HEK293 (cell line): ENCODE results near the gene SUSD3.

ENCODE experiments used
- CTCF ChIA-PET: fragments of 350-600 bp; formaldehyde crosslinking; extraction: SDS; loops from one replicate; lab custom pipeline; 2021; ENCODE audit warnings: antibody characterized with exemption; lab: Yijun Ruan, JAX
- POLR2A ChIA-PET: fragments of 300-600 bp; formaldehyde crosslinking; extraction: SDS; loops from one replicate; lab custom pipeline; 2020; ENCODE audit warnings: antibody characterized with exemption, inconsistent platforms; lab: Yijun Ruan, JAX
- H3K27ac ChIP-seq: fragments of 200-500 bp; sonication (Bioruptor generic); 2 replicates; pipeline ENCODE4 v1.5.1; 2014; ENCODE audit warnings: low read depth, low read length, control low read depth, inconsistent platforms; ENCODE audit errors: extremely low read depth
- H3K36me3 ChIP-seq, 2 experiments: fragments of 200-500 bp in 1 of 2; sonication (Bioruptor generic) in 1 of 2; 1 replicate in 1 of 2; 2 replicates in 1 of 2; pipeline ENCODE4 v1.5.1; 2014 to 2017; ENCODE audit warnings: inconsistent platforms in 2 of 2, low read length in 2 of 2; ENCODE audit not compliant: control insufficient read depth in 2 of 2, insufficient read depth in 1 of 2
- H3K4me1 ChIP-seq: fragments of 200-500 bp; sonication (Bioruptor generic); 2 replicates; pipeline ENCODE4 v1.5.1; 2014; ENCODE audit warnings: mild to moderate bottlenecking, low read length, inconsistent platforms; ENCODE audit not compliant: control insufficient read depth, insufficient read depth
- H3K4me3 ChIP-seq: 2 replicates; pipeline ENCODE4 v1.5.1; 2011; ENCODE audit warnings: low read depth, mild to moderate bottlenecking, control low read depth, low read length, moderate library complexity
- H3K9me3 ChIP-seq: fragments of 200-500 bp; sonication (Bioruptor generic); 2 replicates; pipeline ENCODE4 v1.5.1; 2014; ENCODE audit warnings: low read depth, low read length, inconsistent platforms; ENCODE audit not compliant: control insufficient read depth, insufficient read depth
- GLI2 ChIP-seq: fragments of 450-650 bp; formaldehyde crosslinking; IDR thresholded peaks from 2 replicates; pipeline ENCODE4; 2017; ENCODE audit warnings: missing biosample characterization, missing genetic modification characterization, low read depth, borderline replicate concordance
- HOXC10 ChIP-seq: sonication (generic); formaldehyde crosslinking; IDR thresholded peaks from 2 replicates; pipeline ENCODE4 v1.8.1; 2023; ENCODE audit warnings: mild to moderate bottlenecking, missing genetic modification reagents
- IKZF3 ChIP-seq: fragments of 450-650 bp; IDR thresholded peaks from 2 replicates; pipeline ENCODE4 v1.5.0; 2018; ENCODE audit warnings: missing biosample characterization, mild to moderate bottlenecking, missing genetic modification characterization, moderate library complexity
- KLF1 ChIP-seq: fragments of 450-650 bp; formaldehyde crosslinking; IDR thresholded peaks from 2 replicates; pipeline ENCODE4 v1.5.1; 2016; ENCODE audit warnings: missing biosample characterization, missing genetic modification characterization
- KLF16 ChIP-seq: fragments of 450-650 bp; formaldehyde crosslinking; IDR thresholded peaks from 2 replicates; pipeline ENCODE4 v1.5.1; 2017; ENCODE audit warnings: missing biosample characterization, missing genetic modification characterization
- SP7 ChIP-seq: fragments of 450-650 bp; formaldehyde crosslinking; IDR thresholded peaks from 2 replicates; pipeline ENCODE4 v1.5.1; 2016; ENCODE audit warnings: missing biosample characterization, missing genetic modification characterization
- TRIM28 ChIP-seq: IDR thresholded peaks from 2 replicates; pipeline ENCODE4 v1.6.1; 2011; ENCODE audit warnings: low read length, control low read depth, borderline replicate concordance
- ZBTB7A ChIP-seq: fragments of 450-650 bp; formaldehyde crosslinking; IDR thresholded peaks from 2 replicates; pipeline ENCODE4 v1.5.1; 2016; ENCODE audit warnings: low read depth, missing biosample characterization, missing genetic modification characterization
- ZNF112 ChIP-seq: fragments of 450-650 bp; formaldehyde crosslinking; IDR thresholded peaks from 2 replicates; pipeline ENCODE4 v1.5.0; 2017; ENCODE audit warnings: missing biosample characterization, missing genetic modification characterization
- ZNF211 ChIP-seq: fragments of 450-650 bp; formaldehyde crosslinking; IDR thresholded peaks from 2 replicates; pipeline ENCODE4 v1.5.1; 2016; ENCODE audit warnings: low read depth, missing biosample characterization, missing genetic modification characterization
- ZNF239 ChIP-seq: fragments of 450-650 bp; formaldehyde crosslinking; IDR thresholded peaks from 2 replicates; pipeline ENCODE4 v1.5.1; 2016; ENCODE audit warnings: missing biosample characterization, missing genetic modification characterization
- ZNF24 ChIP-seq: fragments of 450-650 bp; formaldehyde crosslinking; IDR thresholded peaks from 2 replicates; pipeline ENCODE4 v1.5.1; 2016; ENCODE audit warnings: missing biosample characterization, missing genetic modification characterization
- ZNF280C ChIP-seq: fragments of 450-650 bp; formaldehyde crosslinking; IDR thresholded peaks from 2 replicates; pipeline ENCODE4 v1.5.1; 2016; ENCODE audit warnings: missing biosample characterization, missing genetic modification characterization
- ZNF426 ChIP-seq: fragments of 450-650 bp; formaldehyde crosslinking; IDR thresholded peaks from 2 replicates; pipeline ENCODE4 v1.5.1; 2017; ENCODE audit warnings: missing biosample characterization, missing genetic modification characterization, mild to moderate bottlenecking, inconsistent platforms, moderate library complexity
- ZNF514 ChIP-seq: fragments of 450-650 bp; formaldehyde crosslinking; IDR thresholded peaks from 2 replicates; pipeline ENCODE4 v1.5.1; 2016; ENCODE audit warnings: missing biosample characterization, missing genetic modification characterization
- ZNF549 ChIP-seq: fragments of 450-650 bp; IDR thresholded peaks from 2 replicates; pipeline ENCODE4 v1.5.1; 2018; ENCODE audit warnings: missing biosample characterization, missing genetic modification characterization, mild to moderate bottlenecking, inconsistent platforms, moderate library complexity
- ZNF596 ChIP-seq: fragments of 450-650 bp; IDR thresholded peaks from 2 replicates; pipeline ENCODE4 v1.5.0; 2018; ENCODE audit warnings: missing biosample characterization, mild to moderate bottlenecking, missing genetic modification characterization, moderate library complexity
- ZNF701 ChIP-seq: fragments of 450-650 bp; formaldehyde crosslinking; IDR thresholded peaks from 2 replicates; pipeline ENCODE4 v1.5.1; 2016; ENCODE audit warnings: missing biosample characterization, missing genetic modification characterization
- ZNF747 ChIP-seq: fragments of 450-650 bp; formaldehyde crosslinking; IDR thresholded peaks from 2 replicates; pipeline ENCODE4 v1.5.1; 2016; ENCODE audit warnings: missing biosample characterization, missing genetic modification characterization
- ZNF777 ChIP-seq: fragments of 450-650 bp; formaldehyde crosslinking; IDR thresholded peaks from 2 replicates; pipeline ENCODE4 v1.5.1; 2017; ENCODE audit warnings: missing biosample characterization, missing genetic modification characterization, borderline replicate concordance
- TF ChIP-seq, protein P1 (sequence below): fragments of 450-650 bp; formaldehyde crosslinking; IDR thresholded peaks from 2 replicates; pipeline ENCODE4 v1.5.1; 2016; ENCODE audit warnings: missing biosample characterization, missing genetic modification characterization
- TF ChIP-seq, protein P2 (sequence below): fragments of 450-650 bp; formaldehyde crosslinking; IDR thresholded peaks from 2 replicates; pipeline ENCODE4 v1.5.1; 2016; ENCODE audit warnings: missing biosample characterization, missing genetic modification characterization
- TF ChIP-seq, protein P3 (sequence below): fragments of 450-650 bp; formaldehyde crosslinking; IDR thresholded peaks from 2 replicates; pipeline ENCODE4 v1.5.1; 2017; ENCODE audit warnings: missing biosample characterization, missing genetic modification characterization
- TF ChIP-seq, protein P4 (sequence below): fragments of 450-650 bp; formaldehyde crosslinking; IDR thresholded peaks from 2 replicates; pipeline ENCODE4 v1.5.1; 2016; ENCODE audit warnings: missing biosample characterization, missing genetic modification characterization

SUSD3 gene

DNA sequence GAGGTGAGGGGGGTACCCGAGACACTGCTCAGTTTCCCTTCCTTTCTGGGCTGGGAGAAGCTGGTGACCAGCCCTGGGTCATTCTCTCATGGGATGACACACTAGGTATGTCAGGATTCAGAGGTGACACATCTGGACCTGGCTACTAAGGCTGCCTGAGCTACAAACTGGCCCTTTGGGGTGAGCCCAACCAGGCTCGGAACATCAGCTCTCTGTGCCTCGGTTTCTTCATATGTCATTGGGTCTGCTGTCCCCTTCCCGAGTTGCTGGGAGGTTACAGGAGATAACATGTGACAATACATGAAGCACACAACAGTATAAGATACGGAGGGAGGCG is 49.3 kb downstream of the SUSD3 start:
- ChIA-PET CTCF (interaction anchor here (0.7 to 2.3 kb wide), 9 partner anchors 9 to 370 kb away, joined by 3 to 12 read pairs (median 3); no protein-coding TSS in a partner anchor), POLR2A (interaction anchor here (1.7 kb wide), 1 partner anchor 12 kb away, joined by 4 read pairs; the partner anchor contains the start of gene CARD19)
- Histone ChIP-seq H3K4me3 (no peak overlapping the region), H3K36me3 (peaks cover 0 to 19% of the 10 kb centered on the region in 2 experiments; a peak in 2 of 3 replicates), H3K27ac (no peak overlapping the region), H3K9me3 (no peaks in the 10 kb centered on the region), H3K4me1 (no peaks in the 10 kb centered on the region)
- no peak for TF ChIP-seq HOXC10 (CRISPR knock-in tag)
- TF ChIP-seq ZNF514 (tag by site-specific recombination), result no peak
- no peak for TF ChIP-seq ZNF747
- TF ChIP-seq ZNF426 (tag by site-specific recombination), result no peak
- TF ChIP-seq KLF1 (tag by site-specific recombination), result no peak
- no peak for TF ChIP-seq ZNF701 (tag by site-specific recombination)
- TF ChIP-seq, protein P1, sequence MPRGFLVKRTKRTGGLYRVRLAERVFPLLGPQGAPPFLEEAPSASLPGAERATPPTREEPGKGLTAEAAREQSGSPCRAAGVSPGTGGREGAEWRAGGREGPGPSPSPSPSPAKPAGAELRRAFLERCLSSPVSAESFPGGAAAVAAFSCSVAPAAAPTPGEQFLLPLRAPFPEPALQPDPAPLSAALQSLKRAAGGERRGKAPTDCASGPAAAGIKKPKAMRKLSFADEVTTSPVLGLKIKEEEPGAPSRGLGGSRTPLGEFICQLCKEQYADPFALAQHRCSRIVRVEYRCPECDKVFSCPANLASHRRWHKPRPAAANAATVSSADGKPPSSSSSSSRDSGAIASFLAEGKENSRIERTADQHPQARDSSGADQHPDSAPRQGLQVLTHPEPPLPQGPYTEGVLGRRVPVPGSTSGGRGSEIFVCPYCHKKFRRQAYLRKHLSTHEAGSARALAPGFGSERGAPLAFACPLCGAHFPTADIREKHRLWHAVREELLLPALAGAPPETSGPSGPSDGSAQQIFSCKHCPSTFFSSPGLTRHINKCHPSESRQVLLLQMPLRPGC (tag by site-specific recombination), result no peak

- H3K27ac ChIP-seq, result no peak overlapping the region
Measured at GRCh38 chr9:93108291-93109041, 50.0 kb downstream of the SUSD3 start.

More at GRCh38 chr9:93108291-93109041, 50.0 kb downstream of the SUSD3 start:
- TF ChIP-seq ZBTB7A (tag by site-specific recombination) (no peak), SP7 (no peak), IKZF3 (no peak), ZNF280C (tag by site-specific recombination) (no peak), ZNF777 (no peak), TRIM28 (no peak), ZNF596 (tag by site-specific recombination) (no peak), ZNF211 (no peak), GLI2 (tag by site-specific recombination) (no peak), ZNF239 (tag by site-specific recombination) (no peak), ZNF549 (no peak), ZNF24 (tag by site-specific recombination) (no peak), KLF16 (no peak), ZNF112 (tag by site-specific recombination) (no peak)
- TF ChIP-seq, protein P2, sequence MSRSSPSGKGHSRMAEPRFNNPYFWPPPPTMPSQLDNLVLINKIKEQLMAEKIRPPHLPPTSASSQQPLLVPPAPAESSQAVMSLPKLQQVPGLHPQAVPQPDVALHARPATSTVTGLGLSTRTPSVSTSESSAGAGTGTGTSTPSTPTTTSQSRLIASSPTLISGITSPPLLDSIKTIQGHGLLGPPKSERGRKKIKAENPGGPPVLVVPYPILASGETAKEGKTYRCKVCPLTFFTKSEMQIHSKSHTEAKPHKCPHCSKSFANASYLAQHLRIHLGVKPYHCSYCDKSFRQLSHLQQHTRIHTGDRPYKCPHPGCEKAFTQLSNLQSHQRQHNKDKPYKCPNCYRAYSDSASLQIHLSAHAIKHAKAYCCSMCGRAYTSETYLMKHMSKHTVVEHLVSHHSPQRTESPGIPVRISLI, result no peak
- TF ChIP-seq, protein P3, sequence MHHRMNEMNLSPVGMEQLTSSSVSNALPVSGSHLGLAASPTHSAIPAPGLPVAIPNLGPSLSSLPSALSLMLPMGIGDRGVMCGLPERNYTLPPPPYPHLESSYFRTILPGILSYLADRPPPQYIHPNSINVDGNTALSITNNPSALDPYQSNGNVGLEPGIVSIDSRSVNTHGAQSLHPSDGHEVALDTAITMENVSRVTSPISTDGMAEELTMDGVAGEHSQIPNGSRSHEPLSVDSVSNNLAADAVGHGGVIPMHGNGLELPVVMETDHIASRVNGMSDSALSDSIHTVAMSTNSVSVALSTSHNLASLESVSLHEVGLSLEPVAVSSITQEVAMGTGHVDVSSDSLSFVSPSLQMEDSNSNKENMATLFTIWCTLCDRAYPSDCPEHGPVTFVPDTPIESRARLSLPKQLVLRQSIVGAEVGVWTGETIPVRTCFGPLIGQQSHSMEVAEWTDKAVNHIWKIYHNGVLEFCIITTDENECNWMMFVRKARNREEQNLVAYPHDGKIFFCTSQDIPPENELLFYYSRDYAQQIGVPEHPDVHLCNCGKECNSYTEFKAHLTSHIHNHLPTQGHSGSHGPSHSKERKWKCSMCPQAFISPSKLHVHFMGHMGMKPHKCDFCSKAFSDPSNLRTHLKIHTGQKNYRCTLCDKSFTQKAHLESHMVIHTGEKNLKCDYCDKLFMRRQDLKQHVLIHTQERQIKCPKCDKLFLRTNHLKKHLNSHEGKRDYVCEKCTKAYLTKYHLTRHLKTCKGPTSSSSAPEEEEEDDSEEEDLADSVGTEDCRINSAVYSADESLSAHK (tag by site-specific recombination), result no peak
- TF ChIP-seq, protein P4, sequence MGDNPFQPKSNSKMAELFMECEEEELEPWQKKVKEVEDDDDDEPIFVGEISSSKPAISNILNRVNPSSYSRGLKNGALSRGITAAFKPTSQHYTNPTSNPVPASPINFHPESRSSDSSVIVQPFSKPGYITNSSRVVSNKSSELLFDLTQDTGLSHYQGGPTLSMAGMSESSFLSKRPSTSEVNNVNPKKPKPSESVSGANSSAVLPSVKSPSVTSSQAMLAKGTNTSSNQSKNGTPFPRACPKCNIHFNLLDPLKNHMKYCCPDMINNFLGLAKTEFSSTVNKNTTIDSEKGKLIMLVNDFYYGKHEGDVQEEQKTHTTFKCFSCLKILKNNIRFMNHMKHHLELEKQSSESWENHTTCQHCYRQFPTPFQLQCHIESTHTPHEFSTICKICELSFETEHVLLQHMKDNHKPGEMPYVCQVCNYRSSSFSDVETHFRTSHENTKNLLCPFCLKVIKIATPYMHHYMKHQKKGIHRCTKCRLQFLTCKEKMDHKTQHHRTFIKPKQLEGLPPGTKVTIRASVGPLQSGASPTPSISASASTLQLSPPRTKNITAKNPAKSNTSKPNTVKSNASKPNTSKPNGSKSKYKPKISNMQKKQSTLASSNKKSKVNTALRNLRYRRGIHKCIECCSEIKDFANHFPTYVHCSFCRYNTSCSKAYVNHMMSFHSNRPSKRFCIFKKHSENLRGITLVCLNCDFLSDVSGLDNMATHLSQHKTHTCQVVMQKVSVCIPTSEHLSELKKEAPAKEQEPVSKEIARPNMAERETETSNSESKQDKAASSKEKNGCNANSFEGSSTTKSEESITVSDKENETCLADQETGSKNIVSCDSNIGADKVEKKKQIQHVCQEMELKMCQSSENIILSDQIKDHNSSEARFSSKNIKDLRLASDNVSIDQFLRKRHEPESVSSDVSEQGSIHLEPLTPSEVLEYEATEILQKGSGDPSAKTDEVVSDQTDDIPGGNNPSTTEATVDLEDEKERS (tag by site-specific recombination), result no peak
- Histone ChIP-seq H3K4me3 (no peak overlapping the region), H3K4me1 (no peaks in the 10 kb centered on the region), H3K9me3 (no peaks in the 10 kb centered on the region), H3K36me3 (peaks cover 0 to 22% of the 10 kb centered on the region in 2 experiments; a peak in 2 of 3 replicates)
- CTCF ChIA-PET, result interaction anchor here (0.5 to 3.3 kb wide), 44 partner anchors 10 to 475 kb away, joined by 3 to 43 read pairs (median 4); partner anchors contain the start of gene NINJ1
- POLR2A ChIA-PET, result interaction anchor here (0.8 kb wide), 1 partner anchor 12 kb away, joined by 3 read pairs; the partner anchor contains the start of gene CARD19
